Right cardiac atrium (tissue), 5 donors: ENCODE measurements around the gene EXOC2. TPM values are rescaled to one million over a fixed set of nuclear protein-coding genes. Genes with fewer than 3 reads are reported as not detected.

Experiments
- ATAC-seq, 2 donors: fragments of 200-7000 bp; cut with Tn5 transposase; one replicate each; pipeline versions ENCODE4 v1.8.0 to v1.9.1; 2020; ENCODE audit warnings: moderate library complexity in 2 of 2, mild to moderate bottlenecking in 1 of 2
- DNase-seq, 3 donors: peaks; one replicate each; pipeline ENCODE4 v3.0.0-alpha.2; 2020
- H3K27ac ChIP-seq: one replicate; pipeline ENCODE4 v1.5.1; 2013; ENCODE audit warnings: mild to moderate bottlenecking, low read length, control low read depth, moderate library complexity
- H3K27me3 ChIP-seq: one replicate; pipeline ENCODE4 v1.6.1; 2013; ENCODE audit not compliant: control insufficient read depth, insufficient read depth
- H3K4me1 ChIP-seq: one replicate; pipeline ENCODE4 v1.6.1; 2013; ENCODE audit warnings: low read length; ENCODE audit not compliant: control insufficient read depth, insufficient read depth
- H3K4me3 ChIP-seq: one replicate; pipeline ENCODE4 v1.5.1; 2013; ENCODE audit warnings: low read length, control low read depth
- H3K9me3 ChIP-seq: one replicate; pipeline ENCODE4 v1.6.1; 2013; ENCODE audit warnings: low read length; ENCODE audit not compliant: control insufficient read depth
- WGBS: extraction: QIAGEN DNeasy Blood & Tissue Kit; methylation state at CpG from one replicate; pipeline ENCODE4 v1.1.7; 2013; 5-methylcytosine and 5-hydroxymethylcytosine counted together
- intact Hi-C, 4 donors: fragments of 100-400 bp; cut with DNase I; formaldehyde crosslinking; loops; one replicate each; pipeline versions ENCODE4 v1.11.0 to v1.14.0; 2022 to 2023
- polyA plus RNA-seq: library from polyadenylated mRNA; stranded (reverse); fragments of 200-250 nt; gene quantifications from one replicate; pipeline ENCODE4 v1.2.3, GENCODE V29; 2013
- total RNA-seq, 4 donors: library from RNA; stranded (reverse); fragmentation: NEBNext Ultra II Directional; extraction: Animal tissue kit (Norgen Biotek cat#: 25700); gene quantifications; one replicate each; pipeline ENCODE4 v1.2.1, GENCODE V29; 2021
- donor health status: healthy with polysubstance abuse.
- donor health status: DM: no; HTN: yes; CAD: no.
- donor health status: DM: no; HTN: no; CAD: no.
- donor health status: DM: no; HTN: yes; CAD: no; lungs with severe emphysema.
- donor health status: DM: yes; HTN: yes; CAD: no.

EXOC2 gene
- total and polyA plus RNA-seq, 5 donors = 7.9 to 17.9 (median 14.3) TPM

DNA sequence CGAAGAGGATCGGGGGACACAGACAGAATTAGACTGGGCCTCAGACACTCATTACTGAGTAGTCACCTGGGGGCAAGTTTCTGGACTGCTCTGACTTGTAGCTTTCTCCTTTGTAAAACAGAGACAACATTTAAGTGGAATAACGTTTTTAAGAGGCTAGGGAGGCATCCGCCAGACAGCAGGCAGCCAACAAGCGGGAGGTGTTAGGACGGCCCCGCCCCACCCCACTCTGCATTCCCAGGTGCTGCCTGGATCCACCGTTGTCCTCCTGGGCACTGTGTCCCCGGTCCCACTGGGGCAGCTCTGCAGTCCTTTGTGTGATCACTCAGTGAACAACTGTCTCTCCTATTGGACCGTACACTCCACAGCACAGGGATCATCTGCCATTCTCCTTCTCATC, 187.6 kb downstream of the EXOC2 start:
- intact Hi-C loops = no loop called here

DNA sequence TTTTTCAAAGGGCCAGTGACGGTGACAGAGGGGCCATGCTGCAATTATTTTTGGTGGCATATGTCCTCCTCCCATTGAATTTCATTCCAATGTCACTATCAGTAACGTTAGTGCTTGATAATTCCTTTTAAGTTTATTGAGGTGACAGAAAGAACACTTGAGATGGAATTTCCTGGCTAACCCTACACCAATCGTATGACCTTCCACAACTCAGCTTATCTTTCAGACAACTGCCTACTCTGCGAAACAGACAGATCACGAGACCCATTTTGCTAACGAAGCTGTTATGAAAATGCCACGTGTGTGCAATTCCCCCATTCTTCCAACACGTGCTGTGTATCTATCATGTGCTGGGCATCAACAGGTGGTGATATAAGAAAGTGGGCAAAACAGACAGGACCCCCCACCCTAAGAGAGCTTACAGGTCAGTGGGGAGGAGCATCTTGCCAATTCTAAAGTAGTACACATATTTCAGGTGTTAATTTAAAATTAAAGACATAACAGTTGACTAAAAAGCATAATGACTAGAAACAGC, 188.4 kb downstream of the EXOC2 start:
- Histone ChIP-seq H3K4me1 (no peaks in the 10 kb centered on the region), H3K27ac (peak overlapping the region; percentile 39), H3K27me3 (no peaks in the 10 kb centered on the region), H3K4me3 (no peak overlapping the region), H3K9me3 (no peaks in the 10 kb centered on the region)
- intact Hi-C loops = no loop called here
- ATAC-seq (peak; percentile 72 to 81), DNase-seq (no peak)
- 63% methylated on average over 8 of the region's 8 CpGs for WGBS

More for the DNA sequence above, 187.6 kb downstream of the EXOC2 start:
- no peaks in the 10 kb centered on the region for H3K27me3 ChIP-seq
- H3K27ac ChIP-seq = no peak overlapping the region
- no peaks in the 10 kb centered on the region for H3K9me3 ChIP-seq
- 83% methylated on average over 10 of the region's 10 CpGs for WGBS
- no peak for DNase-seq
- no peaks in the 10 kb centered on the region for H3K4me1 ChIP-seq
- H3K4me3 ChIP-seq = no peak overlapping the region
- no peak for ATAC-seq

DNA sequence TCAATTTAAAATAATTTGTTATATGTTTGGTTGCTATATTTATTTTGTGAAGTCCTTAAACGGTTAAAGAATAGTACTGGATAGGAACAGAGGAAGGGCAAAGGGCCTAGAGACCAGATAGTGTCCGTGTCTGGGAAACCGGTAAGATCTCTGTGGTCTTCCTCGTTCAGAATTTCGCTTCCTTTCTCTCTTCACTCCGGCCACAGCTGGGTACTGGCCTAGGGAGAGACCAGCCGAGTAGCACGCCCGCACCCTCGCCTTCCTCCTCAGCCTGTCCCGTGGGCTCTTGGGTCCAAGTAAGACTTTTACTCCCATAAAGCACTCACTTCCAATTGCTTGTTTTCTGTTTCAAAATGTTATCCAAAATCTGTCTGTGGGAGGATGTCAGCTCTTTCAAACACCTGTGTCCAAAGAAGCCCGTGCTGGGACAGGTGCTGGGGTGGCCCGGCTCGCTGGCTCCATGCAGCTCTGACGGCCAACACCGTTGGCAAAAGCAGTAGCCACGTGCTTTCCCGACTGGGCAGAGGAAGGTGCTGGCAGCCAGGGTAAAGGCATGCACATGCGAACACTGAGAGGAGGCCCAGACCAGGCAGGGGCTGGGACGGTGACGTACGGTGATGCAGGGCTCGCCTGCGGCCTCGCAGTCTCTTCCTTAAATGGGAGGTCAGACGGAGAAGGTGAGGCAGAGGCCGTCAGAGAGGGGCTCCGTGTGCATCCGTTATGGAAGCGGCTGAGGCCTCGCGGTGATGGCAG, 189.2 kb downstream of the EXOC2 start:
- DNase-seq (peak; percentile 65 to 82 (median 71)), ATAC-seq (peak; percentile 89 to 94)
- Histone ChIP-seq H3K4me1 (no peaks in the 10 kb centered on the region), H3K4me3 (no peak overlapping the region), H3K27me3 (no peaks in the 10 kb centered on the region), H3K9me3 (no peaks in the 10 kb centered on the region), H3K27ac (peak overlapping the region; percentile 39)
- intact Hi-C loops = no loop called here
- WGBS = 70% methylated on average over 32 of the region's 32 CpGs

DNA sequence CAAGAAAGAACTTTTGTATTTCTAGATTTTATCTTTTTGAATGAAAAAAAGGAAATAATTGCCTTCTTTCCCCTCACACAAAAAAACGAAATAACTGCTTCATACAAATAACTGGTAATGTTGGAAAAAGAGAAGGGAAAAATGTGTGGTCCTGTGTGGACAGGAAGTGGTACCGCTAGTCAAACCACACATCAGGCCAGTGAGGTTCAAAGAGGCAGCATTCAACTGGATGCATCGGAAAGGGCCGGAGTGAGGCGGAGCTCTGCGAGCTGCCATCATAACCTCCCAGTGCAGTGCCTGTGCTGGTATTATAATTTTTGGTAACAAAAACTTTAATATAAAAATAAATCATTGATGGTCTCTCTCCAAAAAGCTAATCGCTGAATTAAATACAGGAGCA, 190.2 kb downstream of the EXOC2 start:
- intact Hi-C loops = no loop called here
- no peak for DNase-seq
- Histone ChIP-seq H3K4me3 (no peak overlapping the region), H3K27me3 (no peaks in the 10 kb centered on the region), H3K4me1 (no peaks in the 10 kb centered on the region), H3K27ac (no peak overlapping the region), H3K9me3 (no peaks in the 10 kb centered on the region)
- ATAC-seq = no peak
- 91% methylated on average over 7 of the region's 7 CpGs for WGBS

DNA sequence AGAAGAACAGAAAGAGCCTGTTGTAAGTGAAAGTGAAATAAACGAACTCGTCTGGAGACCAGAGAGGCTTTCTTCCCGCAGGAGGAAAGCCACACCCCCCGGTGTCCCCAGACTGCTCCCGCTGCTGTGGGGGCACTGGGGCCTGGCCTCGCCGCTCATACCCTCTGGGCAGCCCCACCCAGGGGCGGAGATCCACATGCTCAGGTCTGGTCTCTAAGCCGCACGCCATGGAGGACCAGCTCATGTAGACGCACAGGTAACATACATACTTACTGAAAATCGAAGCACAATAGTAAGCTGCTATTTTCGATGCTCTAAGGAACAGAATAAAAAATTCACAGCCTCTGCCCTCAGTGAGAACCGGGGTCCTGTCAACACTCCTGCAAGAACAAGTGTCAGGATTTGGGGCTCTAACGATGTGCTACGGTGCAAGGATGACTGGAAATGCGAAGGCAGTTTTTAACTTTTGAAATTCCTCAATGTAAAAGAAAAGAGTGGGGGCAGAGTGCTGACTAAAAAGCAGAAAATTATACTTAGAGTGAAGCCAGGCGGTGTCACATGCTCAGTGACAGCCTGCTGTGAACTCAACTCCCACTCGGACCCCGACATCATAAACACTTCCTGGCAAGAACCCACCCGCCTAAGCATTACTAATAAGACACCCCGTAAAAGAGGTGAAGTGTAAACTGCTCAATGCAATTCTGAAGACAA, 190.9 kb downstream of the EXOC2 start:
- H3K9me3 ChIP-seq = no peaks in the 10 kb centered on the region
- 80% methylated on average over 22 of the region's 22 CpGs for WGBS
- no peaks in the 10 kb centered on the region for H3K4me1 ChIP-seq
- intact Hi-C loops = no loop called here
- H3K27ac ChIP-seq = no peak overlapping the region
- DNase-seq = peak in 1 of 3 donors; percentile 39
- H3K27me3 ChIP-seq = no peaks in the 10 kb centered on the region
- no peak overlapping the region for H3K4me3 ChIP-seq
- peak in 1 of 2 donors; percentile 27 for ATAC-seq

DNA sequence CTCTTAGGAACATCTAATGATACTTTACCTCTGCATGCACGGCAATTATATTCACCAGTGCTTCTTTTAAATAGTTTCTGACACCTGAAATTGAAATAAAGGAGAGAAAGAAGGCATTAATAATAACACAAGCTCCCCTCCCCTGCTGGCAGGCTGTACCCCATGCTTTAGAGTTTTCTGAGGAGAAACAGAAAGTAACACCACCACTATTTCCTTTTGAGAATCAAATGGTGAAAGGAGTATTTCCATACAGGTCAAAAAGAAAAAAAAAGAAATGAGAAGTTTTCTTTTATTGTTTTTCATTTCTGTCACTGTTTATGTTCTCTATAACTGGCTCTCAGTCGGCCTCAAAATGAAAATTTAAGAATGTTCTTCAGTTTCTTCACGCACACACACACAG, 193.3 kb downstream of the EXOC2 start:
- DNase-seq (no peak), ATAC-seq (no peak)
- H3K9me3 ChIP-seq = no peaks in the 10 kb centered on the region
- H3K4me3 ChIP-seq = no peak overlapping the region
- no peaks in the 10 kb centered on the region for H3K27me3 ChIP-seq
- WGBS = 92% methylated on average over 3 of the region's 3 CpGs
- intact Hi-C loops = no loop called here
- H3K4me1 ChIP-seq = no peaks in the 10 kb centered on the region
- no peak overlapping the region for H3K27ac ChIP-seq

DNA sequence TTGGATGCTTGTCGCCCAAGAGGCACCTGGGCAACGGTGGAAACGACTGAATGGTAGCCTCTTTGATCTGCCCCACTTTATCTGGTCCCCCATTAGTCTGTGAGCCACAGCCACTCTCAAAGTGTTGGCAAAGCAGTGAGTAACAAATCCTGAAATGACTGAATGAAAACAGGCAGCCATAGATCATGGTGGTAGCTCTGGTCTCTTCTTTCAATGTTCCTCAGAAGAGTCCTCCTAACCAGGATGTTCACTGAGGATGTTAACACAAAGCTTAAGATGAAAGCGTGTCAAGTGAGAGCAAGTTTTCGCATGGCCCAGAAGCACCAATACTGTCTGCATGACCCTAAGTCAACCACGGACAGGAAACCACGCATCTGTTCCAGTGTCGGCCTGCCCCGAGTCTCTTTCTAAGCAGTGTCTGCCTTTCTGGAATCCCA, 194.1 kb downstream of the EXOC2 start:
- no peaks in the 10 kb centered on the region for H3K27me3 ChIP-seq
- no peaks in the 10 kb centered on the region for H3K4me1 ChIP-seq
- no peaks in the 10 kb centered on the region for H3K9me3 ChIP-seq
- DNase-seq (no peak), ATAC-seq (no peak)
- intact Hi-C loops = no loop called here
- no peak overlapping the region for H3K4me3 ChIP-seq
- WGBS = 88% methylated on average over 9 of the region's 9 CpGs
- H3K27ac ChIP-seq = no peak overlapping the region

DNA sequence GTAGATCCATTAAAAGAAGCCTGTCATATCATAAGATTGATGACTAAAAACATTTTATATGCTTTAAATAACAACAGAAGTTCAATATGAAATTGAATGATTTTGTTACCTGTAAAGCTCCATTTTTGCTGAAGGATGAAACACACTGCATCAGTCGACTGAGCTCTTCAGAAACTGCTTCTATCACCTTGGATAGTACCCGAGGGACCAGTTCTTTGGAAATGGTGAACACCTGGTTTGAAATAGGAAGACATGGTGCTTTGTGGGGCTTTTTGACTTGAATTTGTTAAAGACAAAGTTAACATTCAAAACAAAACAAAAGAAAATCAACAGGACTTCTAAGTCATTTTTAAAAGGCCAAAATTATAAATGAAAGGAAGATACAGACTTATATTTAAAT, 195.7 kb downstream of the EXOC2 start:
- Histone ChIP-seq H3K4me1 (no peaks in the 10 kb centered on the region), H3K9me3 (no peaks in the 10 kb centered on the region), H3K4me3 (no peak overlapping the region), H3K27me3 (no peaks in the 10 kb centered on the region), H3K27ac (no peak overlapping the region)
- intact Hi-C loops = no loop called here
- ATAC-seq (no peak), DNase-seq (no peak)
- WGBS = 97% methylated on average over 2 of the region's 2 CpGs

DNA sequence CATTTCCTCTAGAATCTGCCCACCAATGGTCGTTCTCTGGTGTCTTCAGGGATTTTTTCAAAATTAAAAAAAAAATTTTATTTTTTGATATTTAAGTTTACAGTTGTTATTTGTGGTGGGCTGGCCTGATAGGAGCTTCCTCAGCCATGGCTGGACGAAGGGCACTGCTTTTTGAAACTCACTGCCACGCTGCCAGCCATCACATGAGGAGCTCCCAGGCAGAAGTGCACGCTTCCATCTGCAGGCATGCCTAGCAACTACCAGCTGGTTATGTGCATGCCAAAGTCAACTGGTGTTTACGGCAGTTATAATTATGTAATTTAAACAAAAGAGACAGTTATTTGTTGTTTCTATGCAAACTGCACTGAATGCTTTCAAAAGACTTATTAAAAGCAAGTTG, 196.3 kb downstream of the EXOC2 start:
- Histone ChIP-seq H3K4me1 (no peaks in the 10 kb centered on the region), H3K27me3 (no peaks in the 10 kb centered on the region), H3K9me3 (no peaks in the 10 kb centered on the region), H3K27ac (no peak overlapping the region), H3K4me3 (no peak overlapping the region)
- 92% methylated on average over 5 of the region's 5 CpGs for WGBS
- DNase-seq (no peak), ATAC-seq (no peak)
- intact Hi-C loops = no loop called here

DNA sequence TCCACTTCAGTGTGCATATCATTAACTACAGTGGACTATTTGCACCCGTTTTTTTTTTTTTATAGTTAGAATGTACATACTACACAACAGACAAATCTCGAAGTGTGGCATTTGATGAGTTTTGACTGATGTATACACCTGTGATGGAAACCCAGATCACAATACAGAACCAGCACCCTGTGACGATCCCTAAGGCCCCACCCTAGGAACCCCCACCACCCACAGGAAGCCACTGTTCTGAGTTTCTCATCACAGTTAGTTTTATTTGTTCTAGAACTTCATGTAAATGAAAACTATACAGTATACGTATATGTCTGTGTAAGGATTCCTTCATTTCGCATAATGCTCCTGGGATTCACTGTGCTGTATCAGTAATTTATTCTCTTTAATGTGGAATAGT, 198.5 kb downstream of the EXOC2 start:
- H3K27ac ChIP-seq = no peak overlapping the region
- DNase-seq (no peak), ATAC-seq (no peak)
- no peaks in the 10 kb centered on the region for H3K9me3 ChIP-seq
- no peaks in the 10 kb centered on the region for H3K27me3 ChIP-seq
- no peak overlapping the region for H3K4me3 ChIP-seq
- WGBS = 93% methylated on average over 5 of the region's 5 CpGs
- no peaks in the 10 kb centered on the region for H3K4me1 ChIP-seq
- intact Hi-C loops = no loop called here

DNA sequence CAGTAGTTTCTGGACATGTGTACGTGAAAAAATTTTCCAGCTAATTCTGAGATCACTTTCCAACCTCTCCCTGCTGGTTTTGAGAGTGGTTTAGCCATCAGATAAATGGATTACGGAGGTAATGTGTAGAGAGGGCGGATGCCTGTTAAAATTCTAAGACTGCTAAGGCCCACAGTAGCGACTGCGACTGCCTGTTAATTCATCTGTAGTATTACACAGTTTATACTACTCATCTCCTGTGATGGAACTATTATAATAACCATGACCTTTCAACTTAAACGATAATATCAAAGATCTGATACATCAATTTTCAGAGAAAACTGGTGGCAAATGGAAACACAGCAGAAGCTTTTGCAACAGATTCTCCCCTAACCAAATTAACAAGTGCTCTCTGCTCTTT, 199.1 kb downstream of the EXOC2 start:
- no peaks in the 10 kb centered on the region for H3K4me1 ChIP-seq
- DNase-seq (no peak), ATAC-seq (no peak)
- no peak overlapping the region for H3K4me3 ChIP-seq
- intact Hi-C loops = no loop called here
- no peak overlapping the region for H3K27ac ChIP-seq
- no peaks in the 10 kb centered on the region for H3K27me3 ChIP-seq
- no peaks in the 10 kb centered on the region for H3K9me3 ChIP-seq
- WGBS = 80% methylated on average over 6 of the region's 6 CpGs
